HG03175 (cell line): ENCODE data around the gene ARHGAP26.
A peak's percentile ranks its signal among the peaks of the same experiment; 100 is the strongest.

Experiments used
- ATAC-seq: cut with Tn5 transposase; IDR thresholded peaks from one replicate; pipeline ENCODE4 v1.9.1; 2021; ENCODE audit warnings: mild to moderate bottlenecking, moderate library complexity; ENCODE audit not compliant: unreplicated experiment

The ARHGAP26 gene

DNA sequence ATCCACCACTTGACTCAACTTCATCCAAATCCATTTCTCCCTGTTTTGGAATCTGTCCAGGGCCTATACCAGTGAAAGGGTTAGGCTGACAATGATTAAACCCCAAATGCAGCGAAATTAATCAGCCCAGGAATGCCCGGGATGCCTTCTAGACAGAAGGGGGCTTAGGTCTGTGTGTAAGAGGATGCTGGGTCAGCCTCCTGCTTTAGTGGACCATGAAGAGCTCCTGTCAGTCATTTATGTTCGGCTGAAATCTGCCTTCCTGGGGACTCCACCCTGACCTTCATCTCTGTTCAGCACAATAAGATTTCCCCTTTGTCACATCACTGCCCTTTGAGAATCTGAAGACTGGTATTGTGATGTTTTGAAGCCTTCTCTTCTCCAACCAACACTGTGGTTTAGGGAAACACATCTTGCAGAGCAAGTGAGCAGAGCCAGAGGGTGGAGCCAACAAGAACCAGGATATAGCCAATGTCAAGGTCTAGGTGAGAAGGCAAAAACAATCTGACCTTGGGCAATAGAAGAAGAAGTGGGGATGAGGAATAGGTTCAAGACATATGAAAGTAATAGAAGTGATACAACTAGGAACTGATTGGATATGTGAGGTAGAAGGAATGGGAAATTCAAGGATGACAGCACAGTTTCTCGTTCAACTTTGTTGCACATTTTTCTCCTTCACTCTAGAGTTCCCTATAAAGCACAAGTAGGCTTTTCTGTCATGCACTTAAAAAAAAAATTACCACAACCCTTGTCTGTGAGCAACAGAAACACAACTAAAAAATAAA is 234.4 kb downstream of the ARHGAP26 start:
- ATAC-seq, result peak; percentile 26

- no peak for ATAC-seq
These were observed 236.3 kb downstream of the ARHGAP26 start for GRCh38 chr5:143006501-143006900.

GRCh38 chr5:143008032-143008431 is 237.9 kb downstream of the ARHGAP26 start:
- no peak for ATAC-seq

DNA sequence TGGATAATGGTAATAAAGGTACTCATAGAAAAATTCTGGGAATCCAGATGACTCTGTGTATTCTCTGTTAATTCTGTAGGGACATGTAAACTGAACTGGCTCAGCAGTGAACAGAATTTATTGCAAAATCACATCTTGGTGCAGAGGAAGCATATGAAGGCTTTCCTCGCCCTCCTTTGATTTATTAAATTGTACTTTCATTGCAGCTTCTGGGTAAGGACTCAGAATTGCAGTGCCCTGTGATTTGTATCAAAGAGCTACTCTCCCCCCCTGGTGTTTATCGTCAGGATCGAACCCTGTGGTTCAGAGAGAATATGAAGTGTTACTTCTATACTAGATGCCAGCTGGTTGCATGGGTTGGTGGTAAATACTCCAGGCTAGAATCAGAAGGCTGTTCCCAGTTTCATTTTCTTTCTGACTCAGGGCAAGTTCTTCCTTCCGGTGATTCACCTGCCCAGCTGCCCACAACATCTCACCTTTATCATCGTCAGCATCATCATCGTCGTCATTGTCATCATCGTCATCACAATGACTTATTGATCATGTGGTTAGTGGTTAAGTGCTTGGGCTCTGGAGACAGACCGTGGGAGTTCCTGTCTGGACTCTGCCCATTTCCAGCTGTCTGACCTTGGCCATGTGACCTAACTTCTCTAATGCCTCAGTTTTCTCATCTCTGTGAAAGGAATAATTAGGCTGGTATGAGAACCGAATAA is 238.8 kb downstream of the ARHGAP26 start:
- peak; percentile 89 for ATAC-seq

DNA sequence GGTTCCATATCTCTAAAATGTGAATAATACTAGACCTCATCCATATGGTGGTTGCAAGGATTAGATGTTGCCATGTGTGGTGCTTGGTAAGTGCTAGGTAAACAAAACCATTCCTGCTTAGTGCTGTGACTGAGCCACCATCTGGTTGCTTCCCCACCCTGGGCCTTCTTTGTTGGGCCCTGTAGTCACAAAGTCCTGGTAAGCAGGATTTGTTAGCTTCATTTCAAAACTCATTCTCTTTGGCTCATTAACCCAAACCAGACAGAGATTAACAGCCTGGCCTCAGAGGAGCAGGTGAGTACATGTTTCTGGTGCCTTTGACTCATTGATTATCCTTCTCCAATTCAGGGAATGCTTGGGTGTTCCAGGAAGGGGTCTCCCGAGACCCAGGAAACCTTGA is 240.2 kb downstream of the ARHGAP26 start:
- no peak for ATAC-seq

DNA sequence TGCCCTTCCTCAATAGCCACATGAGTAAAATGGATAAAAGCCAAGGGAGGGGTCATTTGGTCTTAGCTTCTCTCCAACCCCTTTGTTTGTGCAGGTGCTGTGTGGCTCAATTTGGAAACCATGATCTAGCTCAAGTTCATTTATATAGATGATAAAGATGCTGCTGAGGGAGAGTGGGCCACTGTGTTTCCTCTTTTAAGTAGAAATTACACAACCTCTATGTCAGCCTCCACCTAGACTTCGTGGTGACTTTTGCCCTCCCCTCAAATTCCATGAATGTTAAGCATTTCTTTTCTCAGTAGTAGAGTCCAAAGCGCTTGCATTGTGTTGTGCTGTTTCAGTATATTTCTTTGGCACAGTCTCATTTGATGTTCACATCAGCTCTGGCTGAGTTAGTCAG is 241.4 kb downstream of the ARHGAP26 start:
- no peak for ATAC-seq

GRCh38 chr5:143013176-143013891 is 243.2 kb downstream of the ARHGAP26 start:
- ATAC-seq, result no peak

DNA sequence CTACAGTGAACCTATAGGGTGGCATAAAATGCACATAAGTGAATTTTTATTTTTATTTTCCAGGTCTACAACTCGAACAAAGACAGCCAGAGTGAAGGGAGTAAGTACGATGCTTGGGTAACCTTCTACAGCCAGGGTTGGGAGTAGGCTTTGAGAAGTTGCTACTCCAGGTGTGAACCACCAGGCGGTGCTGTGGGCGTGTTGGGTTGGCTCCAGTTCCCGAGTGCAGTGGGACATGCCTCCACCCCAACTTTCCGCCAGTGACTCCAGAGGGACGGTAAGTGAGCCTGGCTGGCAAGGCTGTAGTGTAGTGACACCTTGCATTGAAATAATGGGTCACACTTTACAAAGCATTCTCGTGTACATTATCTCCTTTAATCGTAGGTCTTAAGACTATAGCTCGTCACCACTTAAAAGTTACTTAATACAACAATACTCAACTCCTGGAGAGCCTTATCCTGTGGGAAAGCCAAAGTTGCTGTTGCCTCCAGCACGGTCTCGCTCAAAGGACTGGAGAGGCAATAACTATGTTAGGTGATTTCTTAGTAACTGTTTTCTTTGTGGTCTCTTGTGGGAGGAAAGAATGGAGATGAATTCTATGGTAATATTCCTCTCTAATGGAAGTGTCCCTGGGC is 244.0 kb downstream of the ARHGAP26 start:
- ATAC-seq, result no peak

DNA sequence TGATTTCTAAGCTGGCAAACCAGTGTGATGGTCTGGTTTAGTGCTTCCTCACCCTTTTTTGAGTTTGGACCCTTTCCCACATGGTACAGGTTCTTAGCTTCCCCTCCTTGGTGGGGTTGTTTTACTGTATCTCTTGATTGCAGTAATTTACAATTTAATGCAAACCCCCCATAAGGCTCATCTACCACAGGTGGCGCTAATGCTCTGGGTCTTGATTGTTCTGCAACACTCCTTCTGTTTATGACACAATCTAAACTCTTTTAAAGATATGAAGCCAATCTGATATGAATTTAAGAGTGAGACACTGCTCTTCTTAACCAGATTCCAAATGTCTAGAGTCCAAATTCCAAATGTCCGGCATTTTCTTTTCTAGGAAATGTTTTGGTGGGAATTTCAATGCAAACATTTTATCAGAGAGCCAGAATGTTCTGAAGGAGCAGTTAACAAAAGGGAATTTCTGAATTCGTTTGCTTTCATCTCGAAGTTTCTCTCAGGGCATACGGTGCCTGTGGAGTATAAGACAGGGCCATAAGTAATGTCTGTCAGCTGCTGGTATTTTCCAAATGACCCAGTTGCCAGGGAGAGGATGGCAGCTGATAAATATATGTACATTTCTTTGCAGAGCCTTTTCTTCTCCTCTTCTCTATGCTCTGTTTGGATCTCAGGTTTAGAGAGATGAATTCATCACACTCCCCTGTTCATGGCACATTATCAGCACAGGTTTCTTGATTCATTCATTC is 246.8 kb downstream of the ARHGAP26 start:
- ATAC-seq, result no peak

DNA sequence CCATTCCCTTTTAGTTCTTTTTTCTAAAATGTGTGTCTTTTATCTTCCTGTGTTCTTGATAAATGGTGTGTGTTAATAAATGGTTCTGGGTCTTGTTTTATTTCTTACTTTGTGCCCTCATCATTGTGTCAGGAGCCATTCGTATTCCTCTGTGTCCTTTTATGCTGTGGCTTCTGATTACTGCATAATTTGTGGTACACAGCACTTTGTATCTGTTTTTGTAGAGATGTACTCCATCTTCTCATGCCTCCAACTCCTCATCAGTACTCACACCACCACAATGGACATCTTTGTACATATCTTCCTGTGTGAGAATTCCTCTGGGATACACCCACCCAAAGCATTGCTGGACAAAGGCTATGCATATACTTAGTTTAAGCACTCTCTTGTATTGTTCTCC is 247.4 kb downstream of the ARHGAP26 start:
- no peak for ATAC-seq

DNA sequence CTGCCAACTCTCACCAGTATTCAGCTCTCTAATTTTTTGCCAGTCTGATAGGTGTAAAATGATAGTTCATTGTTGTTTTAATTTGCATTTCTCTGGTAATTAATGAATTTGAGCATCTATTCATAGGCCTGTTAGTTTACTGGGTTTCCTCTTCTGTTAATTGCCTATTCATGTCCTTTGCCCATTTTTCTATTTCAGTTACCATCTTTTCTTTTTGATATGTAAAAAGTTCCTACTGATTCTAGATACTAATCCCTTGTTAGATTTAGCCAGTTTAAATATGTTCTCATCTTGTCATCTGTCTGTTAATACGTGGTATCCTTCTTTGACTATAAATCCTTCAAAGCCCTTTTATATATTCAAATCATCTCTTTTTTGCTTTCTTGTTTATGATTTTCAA is 247.8 kb downstream of the ARHGAP26 start:
- no peak for ATAC-seq

DNA sequence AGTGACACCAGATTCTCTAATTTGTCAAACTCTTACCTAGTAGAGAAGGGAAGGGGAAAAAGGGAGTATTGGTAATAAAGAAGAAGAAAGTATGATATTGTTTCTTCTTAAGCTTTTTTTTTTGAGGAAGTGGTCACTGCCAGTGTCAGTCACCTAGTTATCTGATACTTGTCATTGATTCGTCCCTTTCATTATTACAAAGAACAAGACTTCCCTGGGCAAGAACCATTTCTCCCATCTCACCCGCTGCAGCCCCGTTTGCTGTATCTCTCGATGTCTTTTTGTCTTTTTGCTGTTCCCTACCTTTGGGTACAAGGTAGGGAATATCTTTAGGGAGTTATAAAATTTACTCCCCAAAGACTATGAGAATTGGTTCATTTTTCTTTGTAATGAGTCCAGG is 249.0 kb downstream of the ARHGAP26 start:
- ATAC-seq, result no peak

- ATAC-seq, result peak; percentile 87
These were observed 249.7 kb downstream of the ARHGAP26 start for GRCh38 chr5:143019614-143020515.

DNA sequence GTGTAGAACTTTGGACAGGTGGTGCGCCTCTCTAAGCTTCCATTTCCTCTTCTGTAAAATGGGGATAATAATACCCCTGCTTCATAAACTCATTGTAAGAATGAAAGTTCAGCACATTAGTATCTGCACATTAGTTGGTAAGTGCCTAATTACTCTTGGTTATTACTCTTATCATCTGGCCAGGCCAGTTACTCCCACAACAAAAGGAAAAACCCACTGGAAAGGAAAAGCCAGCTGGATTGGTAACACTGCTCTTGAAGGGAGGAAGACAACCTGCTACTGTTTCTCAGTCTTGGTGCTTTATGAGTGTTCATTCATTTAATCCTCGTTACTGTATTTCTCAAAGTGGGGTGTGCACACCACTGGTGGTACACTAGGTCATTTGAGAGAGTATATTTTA is 251.4 kb downstream of the ARHGAP26 start:
- ATAC-seq, result no peak

DNA sequence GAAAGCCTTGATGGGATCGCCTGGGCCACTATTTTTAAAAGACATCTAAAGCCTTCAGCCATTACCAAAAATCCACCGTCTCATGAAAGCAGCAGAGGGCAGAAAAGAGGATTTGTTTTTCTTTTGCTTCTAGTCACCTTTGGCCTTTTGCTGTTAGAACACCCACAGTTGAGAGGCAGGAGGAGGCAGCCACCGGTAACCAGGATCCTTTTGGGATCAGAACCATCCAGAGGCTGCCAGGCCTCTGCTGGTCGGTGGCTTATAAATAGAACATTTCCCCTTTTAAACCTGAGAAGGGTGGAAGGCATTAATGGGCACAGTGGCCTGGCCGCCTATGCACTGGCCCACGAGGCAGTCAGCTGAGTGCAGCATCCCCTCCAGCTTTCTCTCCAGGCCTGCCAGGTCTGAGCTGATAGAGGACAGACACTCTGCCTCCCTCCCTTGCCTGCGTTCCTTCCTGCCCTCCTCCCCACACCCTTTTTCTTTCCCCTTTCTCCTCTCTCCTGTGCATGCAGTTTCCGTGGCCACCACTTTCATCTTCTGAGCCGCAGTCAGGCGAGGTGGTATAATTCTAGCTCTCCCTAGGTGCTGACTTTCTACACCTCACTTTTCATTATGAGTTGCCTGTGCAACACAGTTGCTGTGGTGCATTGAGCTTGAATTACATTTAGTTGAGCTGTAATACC is 253.4 kb downstream of the ARHGAP26 start:
- peak; percentile 64 for ATAC-seq

- ATAC-seq, result no peak
These were observed 254.2 kb downstream of the ARHGAP26 start for GRCh38 chr5:143024228-143024920.

DNA sequence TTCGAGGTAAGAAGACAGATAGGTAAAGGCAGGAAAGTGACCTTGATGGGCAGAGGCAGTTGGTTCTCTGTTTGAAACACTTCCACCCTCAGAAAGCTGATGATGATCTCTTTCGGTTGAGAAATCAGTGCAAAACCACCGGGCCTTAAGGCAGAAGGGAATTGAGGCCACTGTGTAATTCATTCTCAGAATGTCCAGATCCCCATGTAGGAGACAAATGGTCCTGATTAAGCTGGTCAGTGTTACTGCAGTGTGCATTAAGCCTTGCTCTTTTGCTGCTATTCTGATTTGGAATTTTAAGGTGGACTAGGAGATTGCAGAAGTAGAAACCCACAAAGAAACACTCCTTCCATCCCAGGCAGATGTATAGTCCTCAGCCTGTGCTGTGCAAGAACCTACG is 255.2 kb downstream of the ARHGAP26 start:
- ATAC-seq, result no peak

DNA sequence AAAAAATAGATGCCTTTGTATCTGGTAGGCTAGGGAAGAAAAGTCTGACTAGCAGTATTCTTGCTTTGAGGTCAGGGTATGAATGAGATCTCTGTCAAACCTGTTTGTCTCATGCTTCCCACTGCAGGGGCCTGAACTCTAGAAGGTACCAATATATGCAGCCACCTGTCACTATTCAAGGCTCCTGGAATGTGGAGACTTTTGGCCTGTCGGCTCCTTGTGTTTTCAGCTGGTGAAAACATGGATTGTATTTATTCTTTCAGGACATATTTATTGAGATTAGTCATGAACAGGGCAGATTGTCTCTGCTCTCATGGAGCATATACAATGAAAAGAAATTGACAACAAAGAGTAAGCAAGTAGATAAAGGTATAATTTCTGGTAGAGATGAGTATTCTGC is 255.8 kb downstream of the ARHGAP26 start:
- ATAC-seq, result no peak
